CD4-positive, alpha-beta memory T cell (primary cell): ENCODE measurements around the gene FSTL3. TPM values are rescaled to one million over a fixed set of nuclear protein-coding genes. Genes with fewer than 3 reads are reported as not detected.

Experiments used
- CTCF ChIA-PET: fragments of 350-600 bp; sonication (Branson Sonifier 250); formaldehyde crosslinking; loops from one replicate; lab custom pipeline; 2021; ENCODE audit warnings: inconsistent platforms; ENCODE audit not compliant: partially characterized antibody; lab: Charles Lee
- POLR2A ChIA-PET: fragments of 350-600 bp; sonication (Branson Sonifier 250); formaldehyde crosslinking; loops from one replicate; lab custom pipeline; 2021; ENCODE audit not compliant: partially characterized antibody; lab: Charles Lee
- DNase-seq, 5 donors: peaks; one replicate each; pipeline versions ENCODE4 v3.0.0 to v3.0.0-alpha.2; 2020 to 2022; ENCODE audit warnings: mixed read lengths in 1 of 5
- H3K27ac ChIP-seq: one replicate; pipeline ENCODE4 v1.7.0; 2013; ENCODE audit warnings: low read depth, low read length
- H3K27me3 ChIP-seq: 2 replicates; pipeline ENCODE4 v1.7.0; 2013; ENCODE audit warnings: mild to moderate bottlenecking, low read length, moderate library complexity; ENCODE audit not compliant: insufficient read depth
- H3K36me3 ChIP-seq: 2 replicates; pipeline ENCODE4 v1.7.0; 2013; ENCODE audit warnings: mild to moderate bottlenecking, low read length, moderate library complexity; ENCODE audit not compliant: insufficient read depth
- H3K4me1 ChIP-seq: 2 replicates; pipeline ENCODE4 v1.7.0; 2013; ENCODE audit warnings: mild to moderate bottlenecking, low read length, moderate library complexity; ENCODE audit not compliant: insufficient read depth
- H3K4me3 ChIP-seq, 2 donors: one replicate each; pipeline ENCODE4 v1.7.0; 2013; ENCODE audit warnings: low read length in 2 of 2, mild to moderate bottlenecking in 1 of 2
- H3K9me3 ChIP-seq, 2 donors: one replicate each; pipeline ENCODE4 v1.7.0; 2013; ENCODE audit warnings: low read length in 2 of 2, control low read depth in 1 of 2; ENCODE audit not compliant: control insufficient read depth in 1 of 2
- H3K27ac Mint-ChIP-seq, 7 donors: one replicate each; pipeline ENCODE4 v1.8.0; 2020 to 2021; ENCODE audit warnings: mixed read lengths in 7 of 7, mild to moderate bottlenecking in 6 of 7, inconsistent platforms in 3 of 7, moderate library complexity in 3 of 7
- H3K27me3 Mint-ChIP-seq, 2 donors: one replicate each; pipeline ENCODE4 v1.8.0; 2020 to 2021; ENCODE audit warnings: mixed read lengths in 2 of 2
- H3K36me3 Mint-ChIP-seq, 2 donors: one replicate each; pipeline ENCODE4 v1.8.0; 2020 to 2021; ENCODE audit warnings: mixed read lengths in 2 of 2, inconsistent platforms in 1 of 2, mild to moderate bottlenecking in 1 of 2
- H3K4me1 Mint-ChIP-seq, 4 donors: one replicate each; pipeline ENCODE4 v1.8.0; 2020 to 2021; ENCODE audit warnings: mixed read lengths in 4 of 4, mild to moderate bottlenecking in 1 of 4
- H3K4me3 Mint-ChIP-seq, 8 donors: one replicate each; pipeline ENCODE4 v1.8.0; 2020 to 2021; ENCODE audit warnings: mixed read lengths in 8 of 8, mild to moderate bottlenecking in 7 of 8, moderate library complexity in 6 of 8, inconsistent platforms in 3 of 8
- H3K9me3 Mint-ChIP-seq, 8 donors: one replicate each; pipeline ENCODE4 v1.8.0; 2020 to 2021; ENCODE audit warnings: mixed read lengths in 8 of 8, mild to moderate bottlenecking in 5 of 8, inconsistent platforms in 3 of 8, moderate library complexity in 1 of 8
- intact Hi-C: fragments of 100-400 bp; cut with micrococcal nuclease; formaldehyde crosslinking; loops from one replicate; pipeline ENCODE4 v1.15.1; 2023
- polyA plus RNA-seq, 2 donors: library from polyadenylated mRNA; unstranded; fragments of 300-500 nt; fragmentation: Illumina TruSeq; gene quantifications; one replicate each; pipeline ENCODE4 v1.2.3, GENCODE V29; 2021
- total RNA-seq, 2 experiments: library from RNA; stranded (reverse); gene quantifications; one replicate each; pipeline ENCODE4 v1.2.3, GENCODE V29; 2021

Gene FSTL3
- total and polyA plus RNA-seq, 4 experiments from 2014 or later: 2.0 to 3.4 (median 2.5) TPM

GRCh38 chr19:633068-633785, 43.0 kb upstream of the FSTL3 start, which contains the start of gene POLRMT:
Gene POLRMT, minus strand, starts transcription at chr19:633537. Its CDS starts 25 bp downstream, at chr19:633512.
- Mint-ChIP-seq H3K27me3 (no peaks in the 10 kb centered on the region), H3K36me3 (peaks cover 13 to 26% of the 10 kb centered on the region in 2 donors), H3K27ac (peak within 1 kb of the TSS; percentile 94 to 98 (median 97)), H3K4me1 (peaks cover 2 to 49% (median 24%) of the 10 kb centered on the region in 4 donors), H3K9me3 (no peaks in the 10 kb centered on the region), H3K4me3 (peak within 1 kb of the TSS; percentile 90 to 98 (median 96))
- Histone ChIP-seq H3K4me3 (peak within 1 kb of the TSS; percentile 61 to 86), H3K27ac (peak within 1 kb of the TSS; percentile 71), H3K4me1 (peaks cover 22% of the 10 kb centered on the region), H3K9me3 (no peaks in the 10 kb centered on the region), H3K36me3 (peaks cover 7% of the 10 kb centered on the region), H3K27me3 (no peaks in the 10 kb centered on the region)
- CTCF ChIA-PET: interaction anchor here (0.7 to 1.0 kb wide), 3 partner anchors 27 to 49 kb away, joined by 3 to 6 read pairs (median 4); no protein-coding TSS in a partner anchor
- POLR2A ChIA-PET: interaction anchor here (0.7 to 4.6 kb wide), 8 partner anchors 9 to 122 kb away, joined by 3 to 54 read pairs (median 6); partner anchors contain the start of genes BSG and RNF126
- DNase-seq: peak; percentile 94 to 96 (median 96)
- intact Hi-C loops: loop anchor here (1.0 to 10.0 kb wide), 6 partner anchors 23 to 164 kb away; partner anchors contain the start of genes BSG and PTBP1

- H3K4me3 ChIP-seq: peak overlapping the region; percentile 38 to 86
Observed at GRCh38 chr19:633786-634639, 42.2 kb upstream of the FSTL3 start.

GRCh38 chr19:634975-635652, 41.1 kb upstream of the FSTL3 start:
- ChIA-PET POLR2A (interaction anchor here (1.8 to 4.6 kb wide), 2 partner anchors 26 to 63 kb away, joined by 8 to 54 read pairs; partner anchors contain the start of genes BSG and RNF126), CTCF (no interaction called here)
- Mint-ChIP-seq H3K27me3 (no peaks in the 10 kb centered on the region), H3K4me1 (peaks cover 6 to 43% (median 23%) of the 10 kb centered on the region in 4 donors), H3K36me3 (peaks cover 3 to 15% of the 10 kb centered on the region in 2 donors), H3K4me3 (no peak overlapping the region), H3K27ac (peak overlapping the region in 2 of 7 donors; percentile 10 to 21), H3K9me3 (peaks cover 0 to 2% (median 0%) of the 10 kb centered on the region in 8 donors)
- H3K27ac ChIP-seq: no peak overlapping the region
- no peaks in the 10 kb centered on the region for H3K27me3 ChIP-seq
- H3K4me1 ChIP-seq: peaks cover 33% of the 10 kb centered on the region
- intact Hi-C loops: loop anchor here (10.0 kb wide), 1 partner anchor 120 kb away; no protein-coding TSS in a partner anchor
- DNase-seq: no peak
- H3K4me3 ChIP-seq: no peak overlapping the region
- no peaks in the 10 kb centered on the region for H3K9me3 ChIP-seq
- peaks cover 7% of the 10 kb centered on the region for H3K36me3 ChIP-seq

More at GRCh38 chr19:633786-634639, 42.2 kb upstream of the FSTL3 start:
- peaks cover 2 to 43% (median 22%) of the 10 kb centered on the region in 4 donors for H3K4me1 Mint-ChIP-seq
- H3K27ac Mint-ChIP-seq: peak overlapping the region; percentile 94 to 98 (median 96)
- H3K27me3 ChIP-seq: no peaks in the 10 kb centered on the region
- H3K36me3 ChIP-seq: peaks cover 7% of the 10 kb centered on the region
- no peak for DNase-seq
- peaks cover 29% of the 10 kb centered on the region for H3K4me1 ChIP-seq
- H3K27me3 Mint-ChIP-seq: no peaks in the 10 kb centered on the region
- no peaks in the 10 kb centered on the region for H3K9me3 ChIP-seq
- H3K9me3 Mint-ChIP-seq: no peaks in the 10 kb centered on the region
- H3K4me3 Mint-ChIP-seq: peak overlapping the region; percentile 90 to 98 (median 96)
- H3K36me3 Mint-ChIP-seq: peaks cover 5 to 20% of the 10 kb centered on the region in 2 donors
- intact Hi-C loops: loop anchor here (1.0 to 10.0 kb wide), 6 partner anchors 24 to 163 kb away; partner anchors contain the start of genes BSG and PTBP1
- CTCF ChIA-PET: interaction anchor here (0.7 to 1.0 kb wide), 3 partner anchors 26 to 49 kb away, joined by 3 to 6 read pairs (median 4); no protein-coding TSS in a partner anchor
- POLR2A ChIA-PET: interaction anchor here (0.7 to 4.6 kb wide), 7 partner anchors 8 to 123 kb away, joined by 3 to 54 read pairs (median 5); partner anchors contain the start of genes BSG and RNF126
- peak overlapping the region; percentile 71 for H3K27ac ChIP-seq

GRCh38 chr19:638906-639252, 37.3 kb upstream of the FSTL3 start:
- H3K36me3 Mint-ChIP-seq: peaks cover 0 to under 1% of the 10 kb centered on the region in 2 donors
- Histone ChIP-seq H3K4me3 (peak overlapping the region; percentile 52 to 63), H3K9me3 (no peaks in the 10 kb centered on the region), H3K36me3 (no peaks in the 10 kb centered on the region), H3K4me1 (peaks cover 17% of the 10 kb centered on the region), H3K27ac (peak overlapping the region; percentile 15), H3K27me3 (no peaks in the 10 kb centered on the region)
- peaks cover 4 to 18% (median 8%) of the 10 kb centered on the region in 4 donors for H3K4me1 Mint-ChIP-seq
- H3K27me3 Mint-ChIP-seq: no peaks in the 10 kb centered on the region
- peak overlapping the region in 3 of 7 donors; percentile 89 to 94 (median 92) for H3K27ac Mint-ChIP-seq
- H3K9me3 Mint-ChIP-seq: peaks cover 0 to 3% (median 0%) of the 10 kb centered on the region in 8 donors
- no peak for DNase-seq
- POLR2A ChIA-PET: interaction anchor here (0.9 kb wide), 1 partner anchor 630 kb away, joined by 3 read pairs; no protein-coding TSS in a partner anchor
- H3K4me3 Mint-ChIP-seq: peak overlapping the region; percentile 83 to 93 (median 88)
- CTCF ChIA-PET: no interaction called here
- intact Hi-C loops: loop anchor here (2.0 to 10.0 kb wide), 2 partner anchors 22 to 124 kb away; no protein-coding TSS in a partner anchor

GRCh38 chr19:639253-640160, 36.7 kb upstream of the FSTL3 start, which contains the start of gene FGF22:
Gene FGF22, plus strand, starts transcription at chr19:639879. Its CDS starts 47 bp downstream, at chr19:639926.
- no peaks in the 10 kb centered on the region for H3K9me3 ChIP-seq
- peak within 1 kb of the TSS; percentile 15 for H3K27ac ChIP-seq
- POLR2A ChIA-PET: interaction anchor here (0.6 to 1.6 kb wide), 4 partner anchors 9 to 629 kb away, joined by 3 to 8 read pairs (median 3); no protein-coding TSS in a partner anchor
- Mint-ChIP-seq H3K27me3 (no peaks in the 10 kb centered on the region), H3K4me1 (peaks cover 4 to 15% (median 6%) of the 10 kb centered on the region in 4 donors), H3K27ac (peak within 1 kb of the TSS; percentile 89 to 95 (median 94)), H3K9me3 (peaks cover 0 to 3% (median 0%) of the 10 kb centered on the region in 8 donors), H3K36me3 (peaks cover 0 to 1% of the 10 kb centered on the region in 2 donors), H3K4me3 (peak within 1 kb of the TSS; percentile 83 to 93 (median 88))
- intact Hi-C loops: loop anchor here (2.0 to 10.0 kb wide), 2 partner anchors 21 to 125 kb away; no protein-coding TSS in a partner anchor
- DNase-seq: peak; percentile 91 to 95 (median 92)
- peaks cover 12% of the 10 kb centered on the region for H3K4me1 ChIP-seq
- H3K4me3 ChIP-seq: peak within 1 kb of the TSS; percentile 52 to 63
- no peaks in the 10 kb centered on the region for H3K27me3 ChIP-seq
- H3K36me3 ChIP-seq: no peaks in the 10 kb centered on the region
- CTCF ChIA-PET: no interaction called here
